G401.6 (cell line): ENCODE data around the gene PCDH19.
"Not testable (repeated sequence)": the region's sequence is repeated elsewhere in the genome, so short reads cannot be mapped to it uniquely, and the experiment has no call there.

Experiments used
- FAIRE-seq: peaks from 2 replicates; lab custom pipeline; 2012; peaks lifted over from hg19 to GRCh38; lab: Jason Lieb, UNC

PCDH19 gene, protein sequence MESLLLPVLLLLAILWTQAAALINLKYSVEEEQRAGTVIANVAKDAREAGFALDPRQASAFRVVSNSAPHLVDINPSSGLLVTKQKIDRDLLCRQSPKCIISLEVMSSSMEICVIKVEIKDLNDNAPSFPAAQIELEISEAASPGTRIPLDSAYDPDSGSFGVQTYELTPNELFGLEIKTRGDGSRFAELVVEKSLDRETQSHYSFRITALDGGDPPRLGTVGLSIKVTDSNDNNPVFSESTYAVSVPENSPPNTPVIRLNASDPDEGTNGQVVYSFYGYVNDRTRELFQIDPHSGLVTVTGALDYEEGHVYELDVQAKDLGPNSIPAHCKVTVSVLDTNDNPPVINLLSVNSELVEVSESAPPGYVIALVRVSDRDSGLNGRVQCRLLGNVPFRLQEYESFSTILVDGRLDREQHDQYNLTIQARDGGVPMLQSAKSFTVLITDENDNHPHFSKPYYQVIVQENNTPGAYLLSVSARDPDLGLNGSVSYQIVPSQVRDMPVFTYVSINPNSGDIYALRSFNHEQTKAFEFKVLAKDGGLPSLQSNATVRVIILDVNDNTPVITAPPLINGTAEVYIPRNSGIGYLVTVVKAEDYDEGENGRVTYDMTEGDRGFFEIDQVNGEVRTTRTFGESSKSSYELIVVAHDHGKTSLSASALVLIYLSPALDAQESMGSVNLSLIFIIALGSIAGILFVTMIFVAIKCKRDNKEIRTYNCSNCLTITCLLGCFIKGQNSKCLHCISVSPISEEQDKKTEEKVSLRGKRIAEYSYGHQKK (N-terminal part only)

DNA sequence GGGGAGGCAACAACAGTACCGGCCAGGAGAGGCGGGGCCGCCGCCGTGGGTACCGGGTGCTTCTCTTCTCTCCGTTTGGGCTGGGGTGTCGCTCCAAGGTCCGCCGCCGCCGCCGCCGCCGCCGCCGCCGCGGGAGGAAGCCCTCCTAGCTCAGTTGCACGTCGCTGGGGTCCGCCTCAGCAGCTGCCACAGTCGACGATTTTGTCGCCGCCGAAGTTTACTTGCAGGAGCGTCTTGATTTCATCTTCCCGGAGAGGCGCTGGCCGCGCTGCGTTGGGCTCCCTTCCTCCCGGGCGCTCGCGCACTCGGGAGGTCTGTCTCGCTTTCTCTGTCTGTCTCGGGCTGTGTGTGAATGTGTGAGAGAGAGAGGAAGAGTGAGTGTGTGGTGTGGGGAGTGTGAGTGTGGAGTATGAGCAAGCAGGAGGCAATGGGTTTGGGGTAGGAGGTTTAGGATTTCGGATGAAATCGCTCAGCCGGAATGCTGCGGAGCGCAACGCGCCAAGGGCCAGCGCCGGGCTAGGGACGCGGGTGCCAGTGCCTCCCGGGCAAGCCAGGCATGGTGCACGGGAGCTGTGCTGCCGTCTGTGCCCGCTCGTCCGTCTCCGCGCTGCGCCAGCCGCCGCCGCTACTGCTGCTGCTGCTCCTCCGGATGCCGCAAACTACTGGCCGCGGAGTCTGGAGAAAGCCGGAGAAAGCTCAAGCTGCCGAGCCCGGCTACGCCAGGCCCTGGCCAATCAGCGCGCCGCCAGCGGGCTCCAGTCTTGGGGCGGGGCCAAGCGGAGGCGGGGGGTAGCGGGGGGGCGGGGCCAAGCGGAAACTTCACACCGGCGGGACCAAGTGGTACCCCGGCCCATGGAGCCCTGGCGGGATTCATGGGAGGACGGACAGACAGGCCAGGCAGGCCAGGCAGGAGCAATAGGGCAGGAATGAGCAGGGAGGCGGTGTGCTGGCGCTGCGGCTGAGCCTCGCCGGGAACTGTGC, at the start of gene PCDH19:
TSS of gene PCDH19 (minus strand) at position 664 of the 981 bp plus-strand sequence. CDS start 1,676 bp downstream, outside the sequence.
- FAIRE-seq, result no peak

- FAIRE-seq, result no peak
Observed at GRCh38 chrX:100449696-100450608, 39.9 kb upstream of the PCDH19 start.

DNA sequence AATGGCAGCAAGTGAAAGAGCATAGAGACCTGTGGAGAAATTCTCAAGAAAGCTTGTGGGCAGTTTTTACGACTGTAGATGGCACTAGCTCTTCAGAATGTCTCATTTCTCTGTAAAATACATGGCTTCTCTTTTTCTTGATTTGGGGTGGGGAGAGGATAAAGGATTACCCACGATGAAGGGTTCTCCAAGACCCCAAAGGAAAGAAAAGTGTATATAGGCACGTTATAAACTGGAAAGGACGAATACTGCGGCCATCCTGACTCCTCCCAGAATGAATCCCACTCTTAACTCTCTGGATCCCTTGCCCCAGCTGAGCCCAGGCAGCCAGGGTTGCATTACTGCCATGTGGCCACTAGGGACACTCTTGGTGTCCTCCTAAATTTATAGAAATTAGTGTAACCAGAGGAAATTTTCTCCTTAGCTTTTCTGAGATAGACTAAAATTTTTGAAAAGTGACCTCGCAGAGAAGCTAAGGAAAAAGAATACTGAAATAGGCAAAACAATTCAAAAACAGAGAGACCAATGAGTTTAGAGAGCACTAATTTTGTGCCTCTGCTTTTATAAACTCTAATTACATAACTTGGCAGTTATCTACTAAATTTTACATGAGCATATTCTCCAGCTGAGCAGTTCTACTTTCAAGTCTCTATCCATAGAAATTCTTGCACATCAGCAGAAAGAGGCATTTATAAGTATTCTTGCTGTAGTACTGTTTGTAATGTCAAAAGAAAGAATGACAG, 37.8 kb upstream of the PCDH19 start:
- FAIRE-seq, result no peak

DNA sequence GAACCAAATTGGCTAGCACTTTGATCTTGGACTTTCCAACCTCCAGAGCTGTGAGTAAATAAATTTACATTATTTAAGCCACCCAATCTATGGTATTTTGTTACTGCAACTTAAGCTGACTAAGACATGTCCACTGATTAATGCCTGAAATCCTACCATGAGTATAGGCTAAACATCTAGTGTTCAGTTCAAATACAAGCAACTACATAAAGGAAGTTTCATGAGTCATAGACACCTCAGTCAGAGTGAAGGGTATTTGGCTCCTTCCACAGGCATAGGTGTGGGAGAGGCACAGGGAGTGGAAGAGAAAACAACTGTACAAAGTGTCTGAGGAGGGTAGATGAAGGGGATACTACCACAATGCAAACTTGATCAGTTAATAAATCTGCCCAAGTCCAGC, 35.5 kb upstream of the PCDH19 start:
- no peak for FAIRE-seq

- not testable (repeated sequence) for FAIRE-seq
Observed at GRCh38 chrX:100441321-100441720, 31.2 kb upstream of the PCDH19 start.

GRCh38 chrX:100440006-100440405, 29.9 kb upstream of the PCDH19 start:
- FAIRE-seq, result no peak

DNA sequence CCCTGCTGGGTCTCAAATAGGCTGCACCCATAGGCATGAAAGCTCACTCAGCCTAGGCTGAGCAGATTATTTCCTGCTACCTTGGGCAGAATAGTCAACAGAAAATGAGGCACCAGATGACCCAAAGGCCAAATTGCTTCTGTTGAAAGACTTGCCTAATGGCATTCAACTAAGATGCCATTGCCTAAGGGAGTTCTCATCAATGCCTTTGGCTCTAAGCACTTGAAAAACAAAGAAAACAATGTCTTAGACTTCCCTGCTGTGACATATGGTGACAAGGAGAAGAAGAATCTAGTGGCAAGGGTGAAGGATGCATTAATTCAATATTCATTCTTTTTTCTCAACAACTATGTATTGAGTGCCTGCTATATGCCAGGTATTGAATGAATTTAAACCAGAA, 25.7 kb upstream of the PCDH19 start:
- no peak for FAIRE-seq

DNA sequence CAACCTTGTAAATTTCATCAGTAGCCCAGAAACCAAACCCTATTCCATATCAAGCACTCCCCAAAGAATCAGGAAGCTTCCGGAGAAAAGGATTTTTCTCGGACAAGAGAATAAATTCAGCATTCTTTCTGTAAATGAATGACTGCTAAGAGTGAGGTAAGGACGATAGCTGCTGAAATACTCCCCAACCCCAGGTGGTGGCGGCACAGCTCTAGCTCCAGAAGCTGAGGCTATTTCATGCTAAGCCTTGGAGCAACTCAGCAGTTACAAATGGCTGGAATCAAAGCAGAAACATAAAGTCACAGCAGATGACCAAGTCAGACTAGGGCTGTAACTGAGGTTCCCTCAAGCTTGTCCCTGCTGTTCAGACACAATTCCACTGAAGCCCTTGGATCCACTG, 13.9 kb upstream of the PCDH19 start:
- FAIRE-seq, result no peak

DNA sequence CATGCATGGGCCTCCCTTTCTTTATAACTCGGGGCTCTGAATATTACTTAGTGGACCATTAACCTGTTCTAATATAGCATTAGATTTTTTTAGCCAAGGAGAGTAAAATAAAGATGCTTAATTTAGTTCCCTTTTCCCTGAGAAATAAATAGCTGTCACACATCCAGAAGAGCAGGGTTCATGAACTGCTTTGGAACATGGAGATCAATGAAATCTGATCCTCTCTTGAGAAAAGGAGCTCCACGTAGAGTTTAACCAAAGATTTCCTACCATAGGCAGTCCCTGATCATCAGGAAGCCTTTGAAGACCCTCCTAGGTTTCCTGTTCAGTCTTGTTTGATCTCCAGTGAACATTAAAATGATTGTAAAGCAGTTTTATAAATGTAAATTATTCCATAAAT, 8.5 kb upstream of the PCDH19 start:
- FAIRE-seq, result no peak

GRCh38 chrX:100417681-100418080, 7.6 kb upstream of the PCDH19 start:
- no peak for FAIRE-seq

DNA sequence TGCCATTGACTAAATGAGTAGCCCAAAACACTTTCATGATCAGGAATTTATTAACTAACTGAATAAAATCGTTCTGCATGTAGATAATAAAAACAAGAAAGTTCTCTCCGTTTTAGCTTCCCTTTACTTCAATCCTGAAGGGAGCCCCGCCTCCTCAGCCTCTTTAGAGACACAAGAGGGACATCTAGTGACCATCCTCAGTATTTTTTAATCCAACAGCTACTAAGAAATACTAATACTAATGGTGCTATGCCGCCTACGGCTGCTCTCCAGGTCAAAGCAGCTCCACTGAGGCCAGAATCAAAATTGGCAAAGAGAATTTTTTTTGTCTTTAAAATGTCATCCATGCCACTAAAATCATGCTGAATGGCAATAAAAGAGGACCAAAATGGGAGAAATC, 3.2 kb upstream of the PCDH19 start:
- FAIRE-seq, result no peak

DNA sequence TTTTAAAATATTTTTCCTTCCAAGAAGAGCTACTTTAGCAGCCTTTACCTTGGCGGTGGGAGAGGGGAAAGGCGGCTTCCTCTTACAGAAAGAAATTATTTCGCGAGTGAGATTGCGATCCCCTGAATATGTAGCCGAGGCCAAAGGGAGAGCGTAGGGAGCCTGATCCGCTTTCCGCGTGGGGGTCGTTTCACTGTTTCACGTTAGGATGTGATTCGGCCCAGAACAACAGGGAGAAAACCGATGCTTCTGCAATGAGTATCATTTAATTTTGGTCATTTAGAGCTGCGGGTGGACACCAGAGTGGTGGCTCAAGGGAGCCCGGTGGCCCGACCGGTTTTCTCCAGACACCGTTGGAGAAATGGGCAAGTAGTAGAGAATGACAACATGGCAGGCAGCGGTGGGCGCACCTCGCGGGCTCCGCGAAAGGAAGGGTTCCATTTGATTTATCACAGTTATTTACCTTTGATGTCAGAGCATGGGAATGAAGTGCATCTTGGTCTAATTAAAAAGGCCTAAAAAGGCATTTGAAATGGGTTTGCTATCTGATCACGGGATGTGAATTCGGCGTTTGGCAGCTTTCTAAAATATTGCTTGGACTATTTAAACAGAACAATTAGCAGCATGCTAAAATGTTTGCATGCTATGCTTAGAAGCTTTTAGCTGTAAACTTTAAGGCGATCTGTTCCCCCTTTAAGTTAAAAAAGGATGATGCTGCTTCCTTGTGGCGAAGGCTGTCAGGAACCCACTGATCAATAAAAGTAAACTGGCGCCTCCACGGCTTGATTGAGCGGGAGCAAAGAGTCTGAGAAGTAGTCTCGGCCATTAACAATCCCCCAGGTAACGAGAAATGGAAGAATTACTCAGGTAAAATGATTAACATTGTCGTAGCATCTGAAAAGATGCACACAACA, 2.0 kb upstream of the PCDH19 start:
- FAIRE-seq, result no peak

GRCh38 chrX:100410901-100411801, 1.1 kb upstream of the PCDH19 start:
- FAIRE-seq, result no peak

GRCh38 chrX:100408713-100409609, 1.1 kb downstream of the PCDH19 start:
- no peak for FAIRE-seq

DNA sequence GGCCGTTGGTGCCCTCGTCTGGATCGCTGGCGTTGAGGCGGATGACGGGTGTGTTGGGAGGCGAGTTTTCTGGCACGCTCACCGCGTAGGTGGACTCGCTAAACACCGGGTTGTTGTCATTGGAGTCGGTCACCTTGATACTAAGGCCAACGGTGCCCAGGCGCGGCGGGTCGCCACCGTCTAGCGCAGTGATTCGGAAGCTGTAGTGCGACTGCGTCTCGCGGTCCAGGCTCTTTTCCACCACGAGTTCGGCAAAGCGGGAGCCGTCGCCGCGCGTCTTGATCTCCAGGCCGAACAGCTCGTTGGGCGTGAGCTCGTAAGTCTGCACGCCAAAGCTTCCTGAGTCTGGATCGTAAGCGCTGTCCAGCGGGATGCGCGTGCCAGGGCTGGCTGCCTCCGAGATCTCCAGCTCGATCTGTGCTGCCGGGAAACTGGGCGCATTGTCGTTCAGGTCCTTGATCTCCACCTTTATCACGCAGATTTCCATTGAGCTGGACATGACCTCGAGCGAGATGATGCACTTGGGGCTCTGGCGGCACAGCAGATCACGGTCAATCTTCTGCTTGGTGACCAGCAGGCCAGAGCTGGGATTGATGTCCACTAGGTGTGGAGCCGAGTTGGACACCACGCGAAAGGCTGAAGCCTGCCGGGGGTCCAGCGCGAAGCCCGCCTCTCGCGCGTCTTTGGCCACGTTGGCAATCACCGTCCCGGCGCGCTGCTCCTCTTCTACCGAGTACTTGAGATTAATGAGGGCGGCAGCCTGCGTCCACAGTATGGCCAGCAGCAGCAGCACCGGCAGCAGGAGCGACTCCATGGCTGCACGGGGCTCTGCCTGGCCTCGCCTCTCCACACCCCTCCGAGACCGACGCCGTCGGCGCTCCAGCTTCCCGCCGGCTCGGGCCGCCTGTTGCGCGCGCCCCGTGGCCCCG, 2.0 kb downstream of the PCDH19 start:
- FAIRE-seq, result no peak

DNA sequence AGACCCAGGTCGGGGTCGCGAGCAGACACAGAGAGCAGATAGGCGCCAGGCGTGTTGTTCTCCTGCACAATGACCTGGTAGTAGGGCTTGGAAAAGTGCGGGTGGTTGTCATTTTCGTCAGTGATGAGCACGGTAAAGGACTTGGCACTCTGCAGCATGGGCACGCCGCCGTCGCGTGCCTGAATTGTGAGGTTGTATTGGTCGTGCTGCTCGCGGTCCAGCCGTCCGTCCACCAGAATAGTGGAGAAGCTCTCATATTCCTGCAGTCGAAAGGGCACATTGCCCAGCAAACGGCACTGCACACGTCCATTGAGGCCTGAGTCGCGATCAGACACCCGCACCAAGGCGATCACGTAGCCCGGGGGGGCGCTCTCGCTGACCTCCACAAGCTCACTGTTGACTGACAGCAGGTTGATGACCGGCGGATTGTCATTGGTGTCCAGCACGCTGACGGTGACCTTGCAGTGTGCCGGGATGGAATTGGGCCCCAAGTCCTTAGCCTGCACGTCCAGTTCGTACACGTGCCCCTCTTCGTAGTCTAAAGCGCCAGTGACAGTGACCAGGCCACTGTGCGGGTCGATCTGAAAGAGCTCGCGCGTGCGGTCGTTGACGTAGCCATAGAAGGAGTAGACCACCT, 2.8 kb downstream of the PCDH19 start:
- no peak for FAIRE-seq
